Measurements from ENCODE around the gene PABPN1L. TPM values are rescaled to one million over a fixed set of nuclear protein-coding genes. Genes with fewer than 3 reads are reported as not detected.

Gene PABPN1L
- total RNA-seq, 1 experiment from 2014 or later, result not detected

DNA sequence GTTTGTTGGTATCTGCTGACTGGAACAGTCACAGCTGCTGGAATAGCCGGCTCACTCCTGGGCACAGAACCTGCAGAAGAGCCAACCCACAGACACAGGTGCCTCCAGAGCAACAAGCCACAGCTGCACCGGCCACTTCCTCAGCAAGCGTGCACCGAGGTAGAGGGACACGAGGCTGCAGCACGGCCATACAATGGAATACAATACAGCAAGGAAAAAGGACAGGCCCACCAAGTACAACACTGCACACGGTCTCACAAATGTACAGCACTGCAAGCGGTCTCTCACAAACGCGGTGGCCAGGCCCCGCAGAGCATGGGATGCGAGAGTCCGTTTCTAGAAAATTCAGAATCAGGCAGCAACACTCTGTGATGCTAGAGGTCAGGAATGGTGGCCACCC, 47.4 kb upstream of the PABPN1L start:
- H3K36me3 Mint-ChIP-seq (ENCODE audit: insufficient read depth, unreplicated experiment), result peaks cover 8% of the 10 kb centered on the region
- H3K27me3 Mint-ChIP-seq (ENCODE audit: unreplicated experiment), result peaks cover 75% of the 10 kb centered on the region
- TF ChIP-seq, protein P1, sequence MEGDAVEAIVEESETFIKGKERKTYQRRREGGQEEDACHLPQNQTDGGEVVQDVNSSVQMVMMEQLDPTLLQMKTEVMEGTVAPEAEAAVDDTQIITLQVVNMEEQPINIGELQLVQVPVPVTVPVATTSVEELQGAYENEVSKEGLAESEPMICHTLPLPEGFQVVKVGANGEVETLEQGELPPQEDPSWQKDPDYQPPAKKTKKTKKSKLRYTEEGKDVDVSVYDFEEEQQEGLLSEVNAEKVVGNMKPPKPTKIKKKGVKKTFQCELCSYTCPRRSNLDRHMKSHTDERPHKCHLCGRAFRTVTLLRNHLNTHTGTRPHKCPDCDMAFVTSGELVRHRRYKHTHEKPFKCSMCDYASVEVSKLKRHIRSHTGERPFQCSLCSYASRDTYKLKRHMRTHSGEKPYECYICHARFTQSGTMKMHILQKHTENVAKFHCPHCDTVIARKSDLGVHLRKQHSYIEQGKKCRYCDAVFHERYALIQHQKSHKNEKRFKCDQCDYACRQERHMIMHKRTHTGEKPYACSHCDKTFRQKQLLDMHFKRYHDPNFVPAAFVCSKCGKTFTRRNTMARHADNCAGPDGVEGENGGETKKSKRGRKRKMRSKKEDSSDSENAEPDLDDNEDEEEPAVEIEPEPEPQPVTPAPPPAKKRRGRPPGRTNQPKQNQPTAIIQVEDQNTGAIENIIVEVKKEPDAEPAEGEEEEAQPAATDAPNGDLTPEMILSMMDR (IDR thresholded peaks at IDR 0.05; ENCODE audit: unreplicated experiment), result no peak
- BruUV-seq (replicated peaks), result no TSS peak
- H3K4me1 Mint-ChIP-seq (ENCODE audit: low read depth, unreplicated experiment), result peaks cover 10% of the 10 kb centered on the region
- no peak for DNase-seq
- no peak overlapping the region for H3K27ac Mint-ChIP-seq (ENCODE audit: unreplicated experiment)
- H3K9me3 Mint-ChIP-seq (ENCODE audit: low read depth, unreplicated experiment), result peaks cover under 1% of the 10 kb centered on the region
- intact Hi-C loops (cut with micrococcal nuclease; ENCODE audit: unreplicated experiment), result no loop called here
- CTCF ChIA-PET, result no interaction called here
- no peak overlapping the region for H3K4me3 Mint-ChIP-seq (ENCODE audit: low read depth, unreplicated experiment)

DNA sequence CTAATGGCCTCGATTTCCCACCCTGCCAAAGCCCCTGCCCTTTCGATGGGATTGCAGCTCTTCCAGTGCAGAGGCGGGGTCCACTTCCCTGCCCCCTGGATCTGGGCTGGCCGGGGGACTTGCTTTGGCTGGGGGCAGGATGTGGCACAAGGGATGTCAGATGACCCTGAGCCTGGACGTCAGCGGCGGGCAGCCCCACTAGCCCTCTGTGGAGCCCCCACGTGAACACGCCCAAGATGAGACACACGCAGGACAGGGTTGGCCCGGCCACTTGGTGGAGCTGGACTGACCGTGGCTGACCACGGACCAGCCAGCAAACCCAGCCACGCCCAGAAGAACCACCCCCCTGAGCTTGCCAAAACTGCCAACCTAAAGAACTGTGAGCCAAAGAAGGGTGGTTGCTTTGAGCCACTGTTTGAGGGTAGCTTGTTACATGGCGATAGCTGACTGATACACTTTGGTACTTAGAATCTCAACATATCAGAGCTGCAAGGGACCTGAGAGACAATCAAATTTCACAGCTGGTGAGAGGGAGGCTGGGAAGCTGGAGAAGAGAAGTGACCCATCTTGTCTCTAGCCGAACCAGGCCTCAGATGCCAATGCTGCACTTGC, 46.6 kb upstream of the PABPN1L start:
- peaks cover 8% of the 10 kb centered on the region for H3K4me1 Mint-ChIP-seq (ENCODE audit: low read depth, unreplicated experiment)
- TF ChIP-seq, protein P1 (IDR thresholded peaks at IDR 0.05; ENCODE audit: unreplicated experiment), result no peak
- H3K27me3 Mint-ChIP-seq (ENCODE audit: unreplicated experiment), result peaks cover 75% of the 10 kb centered on the region
- no peak overlapping the region for H3K27ac Mint-ChIP-seq (ENCODE audit: unreplicated experiment)
- DNase-seq, result no peak
- H3K9me3 Mint-ChIP-seq (ENCODE audit: low read depth, unreplicated experiment), result no peaks in the 10 kb centered on the region
- BruUV-seq (replicated peaks), result no TSS peak
- CTCF ChIA-PET, result no interaction called here
- intact Hi-C loops (cut with micrococcal nuclease; ENCODE audit: unreplicated experiment), result no loop called here
- H3K36me3 Mint-ChIP-seq (ENCODE audit: insufficient read depth, unreplicated experiment), result peaks cover 8% of the 10 kb centered on the region
- no peak overlapping the region for H3K4me3 Mint-ChIP-seq (ENCODE audit: low read depth, unreplicated experiment)

DNA sequence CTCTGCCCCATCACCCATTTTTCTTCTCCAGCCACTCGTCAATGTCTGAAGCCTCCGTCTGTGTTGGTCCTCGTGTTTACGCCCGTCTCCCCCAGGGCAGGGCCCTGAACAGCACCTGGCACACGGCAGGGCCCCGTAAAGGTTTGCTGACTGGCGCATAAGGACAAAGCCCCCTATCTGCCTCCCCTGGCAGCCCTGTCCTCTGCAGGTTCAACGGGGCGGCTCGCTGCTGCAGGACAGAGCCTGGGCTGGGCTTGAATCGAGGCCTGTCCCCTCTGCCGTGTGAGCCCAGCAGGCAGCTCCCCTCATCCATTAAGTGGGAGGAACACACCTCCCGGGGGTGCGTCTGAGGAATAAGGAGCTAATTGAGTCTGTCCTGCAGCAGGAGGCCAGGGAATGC, 46.1 kb upstream of the PABPN1L start:
- CTCF ChIA-PET, result no interaction called here
- Mint-ChIP-seq H3K4me1 (ENCODE audit: low read depth, unreplicated experiment) (peaks cover 8% of the 10 kb centered on the region), H3K27ac (ENCODE audit: unreplicated experiment) (no peak overlapping the region), H3K27me3 (ENCODE audit: unreplicated experiment) (peaks cover 73% of the 10 kb centered on the region), H3K36me3 (ENCODE audit: insufficient read depth, unreplicated experiment) (peaks cover 4% of the 10 kb centered on the region), H3K4me3 (ENCODE audit: low read depth, unreplicated experiment) (no peak overlapping the region), H3K9me3 (ENCODE audit: low read depth, unreplicated experiment) (no peaks in the 10 kb centered on the region)
- no TSS peak for BruUV-seq (replicated peaks)
- intact Hi-C loops (cut with micrococcal nuclease; ENCODE audit: unreplicated experiment), result no loop called here
- no peak for DNase-seq
- TF ChIP-seq, protein P1 (IDR thresholded peaks at IDR 0.05; ENCODE audit: unreplicated experiment), result no peak

DNA sequence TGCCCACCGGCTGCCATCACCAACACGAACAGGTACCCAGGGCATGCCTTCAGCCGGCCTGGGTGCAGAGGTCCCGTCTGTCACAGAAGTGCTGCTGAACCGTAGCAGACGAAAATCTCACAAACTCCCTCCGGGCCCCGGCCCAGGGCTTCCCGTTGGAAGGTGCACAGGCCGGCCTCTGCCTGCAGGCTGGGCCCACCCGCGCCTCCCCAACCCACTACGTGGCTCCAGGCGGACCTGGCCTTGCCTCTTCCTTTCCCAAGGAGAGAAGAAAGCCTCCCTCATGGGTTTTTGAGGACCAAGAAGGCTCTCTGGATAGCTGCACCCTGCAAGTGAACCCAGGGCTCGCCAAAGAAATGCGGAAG, 45.5 kb upstream of the PABPN1L start:
- TF ChIP-seq, protein P1 (IDR thresholded peaks at IDR 0.05; ENCODE audit: unreplicated experiment), result no peak
- DNase-seq, result no peak
- Mint-ChIP-seq H3K4me1 (ENCODE audit: low read depth, unreplicated experiment) (peaks cover 8% of the 10 kb centered on the region), H3K27ac (ENCODE audit: unreplicated experiment) (no peak overlapping the region), H3K9me3 (ENCODE audit: low read depth, unreplicated experiment) (no peaks in the 10 kb centered on the region), H3K4me3 (ENCODE audit: low read depth, unreplicated experiment) (no peak overlapping the region), H3K27me3 (ENCODE audit: unreplicated experiment) (peaks cover 67% of the 10 kb centered on the region), H3K36me3 (ENCODE audit: insufficient read depth, unreplicated experiment) (peaks cover 3% of the 10 kb centered on the region)
- CTCF ChIA-PET, result no interaction called here
- no TSS peak for BruUV-seq (replicated peaks)
- intact Hi-C loops (cut with micrococcal nuclease; ENCODE audit: unreplicated experiment), result no loop called here
